GM19467 (cell line): ENCODE data around the gene C6orf118.

Experiments used
- ATAC-seq: cut with Tn5 transposase; IDR thresholded peaks from one replicate; pipeline ENCODE4 v1.9.1; 2021; ENCODE audit warnings: mild to moderate bottlenecking, moderate library complexity; ENCODE audit not compliant: unreplicated experiment

The C6orf118 gene

DNA sequence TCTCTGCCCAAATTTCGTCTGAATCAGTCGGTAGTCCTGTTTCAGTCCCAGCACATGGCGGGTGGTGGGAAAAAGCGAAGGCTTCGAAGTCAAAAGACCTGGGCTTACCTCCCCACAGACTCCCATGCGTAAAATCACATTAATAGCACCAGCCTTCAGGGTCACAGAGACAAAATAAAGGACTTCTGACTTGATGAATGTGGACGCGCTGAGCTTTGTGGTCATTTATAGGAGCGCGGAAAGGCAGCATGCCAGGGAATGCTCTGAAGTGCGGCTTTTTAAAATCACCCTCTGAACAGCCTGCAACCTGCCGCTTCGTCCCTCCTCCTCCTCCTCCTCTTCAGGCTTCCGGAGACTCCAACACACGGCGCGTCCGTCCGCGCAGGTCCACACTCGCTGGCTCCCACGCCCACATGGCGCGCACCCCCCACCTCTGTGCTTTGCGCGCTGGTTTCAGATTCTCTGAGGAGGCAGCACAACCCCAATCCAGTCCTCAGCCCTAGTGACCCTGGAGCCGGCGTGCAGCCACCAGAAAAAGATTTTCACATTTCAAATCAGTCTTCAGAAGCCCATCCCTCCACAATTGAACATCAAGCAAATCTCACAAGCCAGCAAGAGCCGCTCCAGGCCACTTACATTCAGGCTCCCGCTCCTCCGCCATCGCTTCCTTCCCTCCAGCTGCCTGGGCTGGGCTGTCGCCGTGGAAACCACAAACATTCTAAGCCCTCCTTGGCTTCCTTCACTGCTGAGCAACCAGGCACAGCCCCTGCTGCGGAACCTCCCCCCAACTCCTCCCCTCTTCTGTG is at the start of gene C6orf118:
C6orf118 (minus strand) TSS at position 680 of the 806 bp plus-strand sequence; CDS start at position 661, 19 bp downstream.
- ATAC-seq: no peak

DNA sequence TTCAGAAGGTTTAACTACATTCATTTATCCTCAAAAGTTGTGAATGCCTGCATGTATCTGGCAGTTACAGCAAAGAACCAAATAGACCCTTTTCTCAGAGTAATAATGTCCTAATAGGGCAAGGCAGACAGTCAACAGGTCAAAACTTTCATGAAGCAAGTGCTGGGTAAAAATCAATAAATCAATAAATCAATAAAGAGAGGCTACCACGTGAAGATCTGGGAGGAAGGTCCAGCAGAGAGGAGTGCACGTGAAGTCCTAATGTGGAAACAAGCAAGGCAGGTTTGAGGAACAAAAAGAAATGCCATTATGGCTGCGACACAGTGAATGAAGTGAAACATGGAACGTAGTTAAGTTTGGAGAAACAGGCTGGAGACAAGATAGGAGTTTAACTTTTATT is 36.3 kb upstream of the C6orf118 start:
- ATAC-seq: no peak

DNA sequence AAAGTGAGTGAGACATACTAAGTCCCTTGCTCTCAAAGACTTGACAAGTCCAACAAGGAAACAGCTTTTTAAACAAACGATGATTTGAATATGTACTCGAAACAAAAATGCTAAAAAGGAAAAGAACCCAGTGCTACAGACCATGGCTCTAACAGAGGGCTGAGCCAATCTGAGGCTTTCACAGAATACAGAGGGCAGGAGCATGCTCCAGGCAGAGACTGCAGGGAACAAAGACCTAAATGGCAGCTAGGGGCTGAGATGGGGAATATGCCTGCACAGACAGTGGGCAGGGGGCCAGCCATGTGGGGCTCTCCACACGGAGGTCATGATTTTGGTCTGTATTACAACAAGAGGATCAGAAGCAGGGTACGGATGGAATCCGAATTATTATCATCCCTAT is 31.1 kb upstream of the C6orf118 start:
- no peak for ATAC-seq

DNA sequence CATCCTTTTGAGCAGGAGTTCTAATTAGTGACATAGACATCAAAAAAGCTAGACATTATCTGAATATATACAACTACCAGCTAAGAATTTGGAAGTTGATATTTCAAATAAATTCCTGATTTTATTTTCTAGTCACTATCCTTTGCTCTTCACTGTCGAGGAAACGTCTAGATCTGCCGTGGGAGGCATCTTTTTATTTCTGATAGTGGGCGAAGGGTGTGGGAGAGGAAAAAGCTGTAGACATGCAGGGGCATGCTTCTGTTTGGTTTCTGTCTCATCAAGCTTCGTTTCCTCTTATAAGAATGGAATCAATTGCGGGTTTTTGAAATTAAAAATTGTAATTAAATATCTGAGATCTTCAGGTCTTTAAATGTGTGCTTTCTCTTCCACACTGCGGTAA is 16.2 kb upstream of the C6orf118 start:
- no peak for ATAC-seq

DNA sequence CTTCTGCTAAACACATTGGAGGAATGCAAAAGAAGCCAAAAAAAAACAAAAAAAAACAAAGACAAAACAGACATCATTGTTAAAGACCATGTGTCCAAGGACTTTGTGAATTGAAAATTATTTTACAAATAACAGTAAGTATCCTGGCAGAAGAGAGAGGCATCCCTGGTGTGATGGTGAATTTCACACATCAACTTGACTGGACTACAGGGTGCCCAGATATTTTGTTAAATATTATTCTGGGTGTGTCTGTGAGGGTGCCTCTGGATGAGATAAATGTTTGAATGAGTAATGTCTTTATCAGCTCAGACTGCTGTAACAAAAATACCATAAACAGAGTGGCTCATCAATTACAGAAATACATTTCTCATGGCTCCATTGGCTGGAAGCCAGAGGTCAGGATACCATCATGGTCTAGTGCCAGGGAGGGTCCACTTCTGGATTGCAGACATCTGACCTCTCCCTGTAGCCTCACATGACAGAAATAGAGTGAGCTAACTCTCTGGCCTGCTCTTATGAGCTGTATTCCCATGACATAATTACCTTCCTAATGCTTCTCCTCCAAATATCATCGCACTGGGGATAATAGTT is 12.2 kb upstream of the C6orf118 start:
- no peak for ATAC-seq

DNA sequence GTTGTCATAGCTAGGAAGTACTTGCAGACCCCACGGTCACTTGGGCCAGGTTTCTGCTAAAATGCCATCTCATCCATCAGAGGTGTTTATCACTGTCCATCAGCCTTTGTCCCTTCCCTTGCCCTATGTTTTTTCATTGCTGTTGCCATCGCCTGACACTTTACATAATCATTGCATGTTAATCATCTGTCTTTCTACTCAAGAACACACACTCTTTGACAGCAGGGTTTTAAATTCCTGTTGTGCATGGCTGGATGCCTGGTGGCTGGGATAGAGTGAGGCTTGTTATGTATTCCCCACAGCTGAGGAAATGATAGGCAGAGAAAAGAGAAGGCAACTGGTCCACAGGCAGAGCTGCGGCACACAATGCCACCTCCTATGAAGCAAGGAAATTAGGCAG is 11.7 kb upstream of the C6orf118 start:
- no peak for ATAC-seq

DNA sequence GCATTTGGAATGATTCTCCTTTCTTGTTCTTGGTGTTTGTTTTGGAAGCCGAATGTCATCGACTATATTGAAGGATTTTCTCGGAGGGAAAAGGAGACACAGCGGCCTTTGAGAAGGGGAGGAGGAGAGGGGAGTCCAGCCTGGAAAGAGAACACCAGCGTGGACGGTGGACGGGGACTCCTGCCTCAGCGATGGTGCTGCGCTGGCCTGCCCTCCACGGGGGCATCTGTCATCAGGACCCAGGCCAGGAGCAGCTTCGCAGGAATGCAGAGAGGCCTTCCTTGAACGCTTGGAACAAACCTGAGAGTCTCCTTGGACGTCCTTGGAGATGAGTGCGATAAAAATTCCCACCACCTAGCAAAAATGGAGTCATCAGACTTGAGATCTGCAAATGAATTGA is 8.3 kb upstream of the C6orf118 start:
- ATAC-seq: no peak

DNA sequence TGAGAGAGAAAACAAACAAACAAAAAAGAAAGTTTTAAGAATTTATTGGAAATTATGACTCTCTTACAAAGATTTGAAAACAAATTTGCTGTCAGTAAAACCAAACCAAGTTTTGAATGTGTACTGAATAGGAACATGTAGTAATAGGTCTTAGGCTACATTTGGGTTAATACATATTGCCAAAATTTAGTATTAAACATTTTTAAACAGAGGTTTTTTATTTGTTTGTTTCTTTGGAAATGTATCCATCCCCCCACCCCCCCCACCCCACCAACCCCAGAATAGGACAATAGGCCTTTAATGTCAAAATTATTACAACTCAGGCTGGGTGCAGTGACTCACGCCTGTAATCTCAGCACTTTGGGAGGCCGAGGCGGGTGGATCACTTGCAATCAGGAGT is 2.5 kb downstream of the C6orf118 start:
- ATAC-seq: no peak

DNA sequence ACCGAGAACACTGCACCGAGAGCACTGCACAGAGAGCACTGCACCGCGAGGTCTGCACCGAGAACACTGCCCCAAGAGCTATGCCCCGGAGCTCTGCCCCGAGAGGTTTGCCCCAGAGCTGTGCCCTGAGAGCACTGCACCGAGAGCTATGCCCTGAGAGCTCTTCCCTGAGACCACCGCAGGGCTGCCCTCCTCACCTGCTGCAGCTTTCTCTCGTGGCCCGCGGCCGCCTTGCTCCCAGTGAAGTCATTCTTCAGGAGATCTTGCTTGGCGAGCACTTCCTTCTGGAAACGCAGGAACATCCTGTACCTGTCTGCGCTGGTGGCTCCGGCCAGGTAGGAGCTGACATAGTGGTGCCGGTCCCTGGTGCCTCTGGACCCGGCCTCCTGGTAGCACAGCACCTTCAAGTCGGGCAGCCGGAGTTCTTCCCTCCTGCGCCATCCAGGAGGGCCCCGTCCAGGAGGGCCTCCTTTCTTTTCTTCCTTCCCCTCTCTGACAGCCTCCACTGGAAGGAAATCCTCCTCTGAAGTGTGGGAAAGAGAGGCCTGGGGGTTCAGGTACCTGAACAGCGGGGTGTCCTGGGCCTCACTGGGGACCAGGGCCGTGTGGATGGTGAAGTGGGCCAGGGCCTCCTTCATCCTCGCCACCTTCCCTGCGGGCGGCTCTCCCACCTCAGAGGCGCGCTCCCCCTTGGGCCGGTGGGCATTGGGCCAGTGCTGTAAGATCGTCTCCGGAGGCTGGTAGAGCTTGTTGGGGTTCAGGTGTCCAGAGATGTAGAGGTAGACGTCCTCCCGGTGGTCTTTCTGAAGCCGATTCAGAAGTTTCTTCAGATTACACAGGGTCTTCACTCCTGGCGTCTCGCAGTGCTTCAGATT is 7.8 kb downstream of the C6orf118 start:
- ATAC-seq: no peak

DNA sequence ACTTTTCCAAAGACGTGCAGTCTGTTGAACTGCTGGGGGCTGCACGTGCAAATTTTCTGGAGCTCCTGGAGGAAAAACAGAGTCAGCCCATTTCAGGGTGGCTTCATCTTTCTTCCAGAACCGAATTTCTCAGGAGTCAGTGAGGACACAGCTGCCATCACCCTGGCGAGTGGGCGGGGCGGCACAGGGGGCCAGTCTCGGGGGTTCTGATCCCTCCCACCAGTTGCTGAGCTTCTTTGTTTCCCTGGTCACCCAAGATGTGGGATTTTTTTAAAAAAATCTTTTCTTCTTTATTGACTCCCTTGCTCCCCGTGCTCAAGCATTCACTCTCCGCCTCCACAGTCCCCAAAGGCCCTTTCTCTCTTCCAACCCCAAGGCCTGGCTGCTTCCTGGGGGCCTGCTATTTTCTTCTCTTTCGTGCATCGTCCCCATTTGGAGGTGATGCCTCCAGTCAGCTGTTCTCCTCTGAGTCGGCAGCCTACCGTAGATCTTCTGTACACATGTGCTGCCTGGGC is 8.9 kb downstream of the C6orf118 start:
- ATAC-seq: no peak

DNA sequence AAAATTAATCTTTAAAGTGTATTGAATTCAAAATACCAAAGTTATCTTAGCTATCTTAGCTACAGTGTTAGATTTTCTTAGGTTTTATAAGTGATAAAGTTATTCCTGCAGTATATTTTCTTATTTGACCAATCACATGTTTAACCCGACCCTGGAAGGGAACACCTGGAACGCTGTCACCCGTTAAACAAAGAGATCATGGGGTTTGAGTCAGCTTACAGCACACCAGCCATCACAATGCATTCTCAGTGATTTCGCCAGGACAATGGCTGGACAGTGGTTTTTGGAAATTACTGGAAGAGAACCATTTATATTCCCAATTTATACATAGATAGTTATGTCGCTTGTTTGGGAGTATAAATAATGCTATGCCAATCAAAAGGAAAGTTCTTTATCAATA is 10.5 kb downstream of the C6orf118 start:
- no peak for ATAC-seq

DNA sequence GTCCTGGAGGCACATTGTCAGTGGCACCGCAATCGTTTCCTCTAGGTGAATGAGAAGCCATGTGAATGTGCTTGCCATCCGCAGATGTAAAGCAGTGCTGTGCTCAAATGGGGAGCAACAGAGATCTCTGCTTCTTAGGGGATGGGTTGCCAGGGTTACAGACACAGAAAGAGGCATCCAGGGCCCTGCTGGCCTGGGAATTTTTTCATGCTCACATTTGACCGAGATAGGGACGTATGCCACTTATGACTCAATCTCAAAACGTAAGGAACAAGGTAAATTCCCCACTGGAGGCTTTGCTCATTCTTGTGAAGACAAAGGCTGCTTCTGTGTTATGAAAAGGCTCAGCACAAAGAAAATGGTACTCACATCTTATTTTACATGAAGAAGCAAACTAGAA is 11.0 kb downstream of the C6orf118 start:
- ATAC-seq: no peak

DNA sequence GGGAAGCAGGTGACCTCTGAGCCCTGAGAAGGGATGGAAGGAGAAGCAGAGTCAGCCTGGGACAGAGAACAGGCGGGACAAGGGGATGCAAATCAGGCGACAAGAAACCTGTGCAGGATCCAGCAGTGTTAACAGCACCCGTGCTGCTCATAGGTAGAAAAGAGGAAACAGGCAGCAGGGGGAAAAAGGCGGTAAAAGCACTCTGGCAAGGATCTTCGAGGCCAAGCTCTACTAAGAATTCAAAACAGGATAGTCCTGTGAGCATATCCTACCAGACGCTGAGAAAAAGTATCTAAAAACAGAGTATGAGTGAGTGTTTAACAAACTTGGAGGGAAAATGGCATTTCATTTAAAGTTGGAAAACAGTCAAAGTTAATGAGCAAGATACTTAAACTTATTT is 16.7 kb downstream of the C6orf118 start:
- no peak for ATAC-seq

DNA sequence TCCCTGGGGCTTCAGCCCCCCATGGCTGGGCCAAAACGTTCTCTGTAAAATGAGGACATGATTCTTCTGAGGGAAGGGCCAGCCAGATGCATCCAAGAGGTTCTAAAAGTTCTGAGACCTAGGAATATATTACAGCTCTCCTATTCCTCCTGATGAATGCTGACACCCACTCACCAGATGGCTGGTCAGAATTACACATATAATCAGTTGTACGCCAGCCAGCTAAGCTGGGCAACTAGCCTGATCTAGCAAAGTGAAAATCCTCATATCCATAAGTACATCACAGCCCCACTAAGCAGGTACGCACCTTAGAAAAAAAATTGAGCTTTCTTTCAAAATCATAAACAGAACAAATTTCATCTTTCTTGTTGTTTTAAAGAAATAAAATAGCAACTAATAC is 34.8 kb downstream of the C6orf118 start:
- ATAC-seq: no peak

DNA sequence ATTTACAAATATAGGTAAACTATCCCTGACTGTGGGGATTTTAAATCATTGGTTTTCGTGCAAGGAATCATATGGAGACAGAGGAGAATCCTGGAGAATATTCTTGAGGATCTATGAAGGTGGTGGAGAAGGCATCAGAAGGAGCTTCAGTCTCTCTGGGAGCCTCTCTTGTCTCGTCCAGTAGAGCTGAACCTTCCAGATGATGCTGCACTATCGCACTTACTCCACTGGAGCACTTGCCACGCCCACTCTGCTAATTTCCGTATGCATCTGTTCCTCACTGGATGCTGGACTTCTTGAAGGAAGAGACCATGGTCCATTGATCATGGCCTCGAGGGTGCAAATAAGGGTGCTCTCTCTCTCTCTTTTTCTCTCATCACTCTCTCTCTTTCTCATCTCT is 36.8 kb downstream of the C6orf118 start:
- ATAC-seq: no peak

DNA sequence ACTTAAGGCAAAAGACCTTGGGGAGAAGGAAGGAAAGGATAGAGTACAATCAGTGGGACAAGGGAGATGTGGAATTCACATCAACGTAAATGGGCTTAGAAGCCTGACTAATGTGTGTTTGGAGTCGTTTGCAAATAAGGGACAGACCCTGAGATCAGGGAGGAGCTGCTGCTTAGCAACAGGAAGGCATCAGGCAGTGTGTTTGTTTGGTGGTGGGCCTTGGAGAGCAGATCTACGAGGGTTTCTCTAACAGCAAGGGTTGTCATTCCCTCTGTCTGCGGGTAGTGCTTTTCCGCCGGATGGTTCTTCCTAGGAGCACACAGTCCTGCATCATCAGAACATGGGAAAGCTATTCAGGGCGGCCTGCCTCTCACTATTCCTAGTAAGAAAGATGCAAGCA is 40.4 kb downstream of the C6orf118 start:
- ATAC-seq: no peak

DNA sequence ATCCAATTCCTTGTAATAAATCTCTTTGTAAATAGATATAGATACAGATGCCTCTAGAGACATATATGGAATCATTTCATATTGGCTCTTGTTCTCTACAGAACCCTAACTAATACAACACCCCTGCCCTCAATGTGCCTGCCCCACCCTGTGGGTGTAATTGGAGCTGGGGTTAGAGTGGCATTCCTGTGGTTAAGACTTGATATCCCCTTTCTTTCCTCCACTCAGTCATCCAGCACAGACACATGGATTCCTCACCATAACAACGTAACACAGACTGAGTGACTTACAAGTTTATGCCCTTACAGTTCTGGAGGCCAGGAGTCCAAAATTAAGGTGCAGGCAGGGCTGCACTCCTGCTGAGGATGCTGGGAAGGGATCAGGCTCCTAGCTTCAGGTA is 42.8 kb downstream of the C6orf118 start:
- ATAC-seq: no peak

DNA sequence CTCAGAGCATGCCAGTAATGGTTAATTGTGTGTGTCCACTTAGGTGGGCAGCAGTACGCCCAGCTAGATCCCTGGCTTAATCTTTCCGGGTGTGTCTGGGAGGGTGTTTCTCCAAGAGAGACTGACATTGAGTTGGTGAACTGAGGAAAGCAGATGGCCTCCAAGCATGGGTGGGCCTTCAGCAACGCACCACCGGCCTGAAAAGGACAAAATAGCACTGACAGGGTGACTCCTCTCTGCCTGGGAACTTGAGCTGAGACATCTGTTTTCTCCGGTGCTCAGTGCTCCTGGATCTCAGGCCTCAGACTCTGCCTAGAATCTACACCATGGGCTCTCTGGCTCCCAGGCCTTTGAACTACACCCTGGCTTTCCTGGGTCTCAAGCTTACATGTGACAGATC is 43.2 kb downstream of the C6orf118 start:
- ATAC-seq: no peak

DNA sequence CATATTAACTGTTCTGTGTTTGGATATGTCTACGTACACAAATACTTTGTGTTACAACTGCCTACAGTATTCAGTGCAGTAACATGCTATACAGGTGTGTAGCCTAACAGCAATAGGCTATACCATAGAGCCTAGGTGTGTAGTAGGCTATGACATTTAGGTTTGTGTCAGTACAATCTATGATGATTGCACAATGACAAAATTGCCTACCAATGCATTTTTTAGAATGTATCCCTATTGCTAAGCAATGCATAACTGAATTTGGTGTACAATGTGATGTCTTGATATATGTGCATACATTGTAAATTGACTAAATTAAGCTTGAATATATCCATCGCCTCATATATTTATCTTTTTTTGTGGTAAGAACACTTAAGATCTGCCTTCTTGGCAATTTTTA is 48.9 kb downstream of the C6orf118 start:
- no peak for ATAC-seq

DNA sequence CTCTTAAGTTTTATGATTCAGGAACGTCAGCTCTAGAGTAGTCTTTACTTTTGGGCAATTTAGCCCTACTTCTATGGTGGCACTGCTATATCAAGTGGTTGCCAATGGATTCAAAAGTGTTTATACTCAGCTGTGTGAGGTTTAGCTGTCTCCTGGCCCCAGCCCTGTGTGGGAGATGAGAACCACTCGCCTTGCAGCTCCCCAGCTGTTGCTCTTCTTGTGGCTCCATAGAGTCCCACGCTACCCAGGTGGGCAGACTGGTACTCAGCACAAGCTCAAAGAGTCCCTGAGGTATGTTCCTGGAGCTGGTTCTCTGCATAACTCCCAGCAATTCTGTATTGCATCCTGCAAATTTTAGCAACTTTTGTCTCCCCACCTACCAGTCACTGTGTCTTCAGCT is 59.6 kb downstream of the C6orf118 start:
- ATAC-seq: no peak

DNA sequence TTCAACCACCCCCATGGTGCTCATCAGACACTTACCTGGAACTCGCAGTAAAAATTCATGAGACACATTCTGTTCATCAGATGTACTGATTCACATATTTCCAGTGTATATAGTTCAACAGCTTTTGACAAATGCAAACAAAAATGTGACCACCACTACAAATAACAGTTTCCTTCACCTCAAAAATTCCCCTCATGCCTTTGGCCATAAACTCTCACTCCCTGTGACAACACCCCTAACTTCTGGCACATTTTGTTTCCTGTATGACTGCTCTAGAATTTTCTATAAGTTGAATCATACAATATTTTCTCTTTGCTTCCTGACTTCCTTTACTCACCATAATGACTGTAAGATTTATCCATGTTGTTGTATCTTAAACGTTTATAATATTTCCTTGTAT is 63.7 kb downstream of the C6orf118 start:
- no peak for ATAC-seq

DNA sequence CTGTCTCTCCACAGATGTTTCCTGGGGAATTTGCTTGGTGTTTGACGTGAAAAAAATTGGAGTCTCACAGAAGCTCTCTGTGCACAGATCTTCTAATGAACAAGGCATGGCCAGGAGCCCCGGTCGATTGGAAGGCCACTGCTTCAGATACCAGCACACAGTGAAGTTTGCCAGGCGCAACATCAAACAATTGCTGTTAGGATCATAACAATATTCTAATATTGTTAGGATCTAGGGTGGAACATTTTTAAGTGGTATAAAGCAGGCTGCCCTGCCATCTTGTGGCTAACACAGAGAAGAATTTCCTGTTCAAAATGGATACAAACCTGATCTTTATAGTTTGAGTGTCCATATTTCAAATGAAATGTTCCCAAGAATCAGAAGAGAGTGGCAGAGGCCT is 64.1 kb downstream of the C6orf118 start:
- ATAC-seq: no peak
